HG02763 (cell line): ENCODE measurements around the gene LRIG1.

Source experiments
- ATAC-seq: cut with Tn5 transposase; IDR thresholded peaks from one replicate; pipeline ENCODE4 v1.9.1; 2021; ENCODE audit warnings: mild to moderate bottlenecking, moderate library complexity; ENCODE audit not compliant: unreplicated experiment

Gene LRIG1

DNA sequence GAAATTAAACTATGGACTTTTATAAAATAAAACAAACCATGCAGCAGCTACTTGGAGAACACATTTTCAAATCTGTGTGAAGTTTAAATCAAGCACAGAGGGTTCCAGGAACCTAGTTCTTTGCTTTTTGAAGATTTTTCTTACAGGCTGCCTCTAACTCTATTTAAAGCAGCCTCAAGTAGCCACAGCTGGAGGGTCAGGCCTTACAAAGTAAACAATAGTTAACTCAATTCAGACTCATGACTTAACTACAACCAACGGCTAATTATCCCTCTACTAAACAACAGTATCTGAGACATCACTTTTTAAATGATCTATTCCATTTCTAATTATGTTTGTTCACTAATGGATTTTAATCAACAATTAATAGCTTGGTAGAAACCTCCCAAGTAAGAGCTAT is 9.8 kb downstream of the LRIG1 start:
- ATAC-seq, result no peak

DNA sequence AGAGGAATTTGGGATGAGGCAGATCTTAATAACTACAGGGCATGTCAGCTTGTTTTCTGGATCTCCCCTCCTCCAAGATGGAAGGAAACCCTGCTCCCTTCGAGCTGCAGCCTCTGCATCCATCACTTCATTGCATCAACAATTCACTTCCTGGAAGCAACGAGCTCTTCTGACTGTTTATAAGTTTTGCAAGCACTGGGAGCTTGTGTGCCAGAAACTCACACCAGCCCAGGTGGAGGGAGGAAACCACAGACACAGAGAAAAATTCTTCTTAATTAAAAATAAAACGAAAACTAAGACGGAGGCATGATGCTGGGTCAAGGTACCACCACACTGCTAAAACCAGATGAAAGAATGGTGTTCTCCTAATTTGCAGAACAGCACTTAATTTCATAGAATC is 10.6 kb downstream of the LRIG1 start:
- ATAC-seq, result peak; percentile 46

DNA sequence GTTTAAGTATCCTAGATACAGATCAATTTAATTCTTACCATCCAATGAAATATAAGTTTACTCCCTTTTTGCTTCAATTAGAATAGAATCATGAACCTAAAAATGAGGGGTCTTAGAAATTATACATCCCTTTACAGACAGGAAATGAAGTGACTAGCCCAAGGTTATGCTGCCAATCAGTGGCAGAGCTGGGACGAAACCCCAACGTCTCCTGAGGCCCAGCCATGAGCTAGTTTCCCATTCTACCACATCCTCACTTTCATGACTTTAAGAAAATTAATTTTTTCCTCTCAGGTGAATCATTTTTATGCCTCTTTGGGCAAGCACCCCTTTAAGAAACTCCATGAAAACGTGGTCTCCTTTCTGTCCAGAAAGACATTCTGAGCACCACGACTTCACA is 11.2 kb downstream of the LRIG1 start:
- ATAC-seq, result no peak

DNA sequence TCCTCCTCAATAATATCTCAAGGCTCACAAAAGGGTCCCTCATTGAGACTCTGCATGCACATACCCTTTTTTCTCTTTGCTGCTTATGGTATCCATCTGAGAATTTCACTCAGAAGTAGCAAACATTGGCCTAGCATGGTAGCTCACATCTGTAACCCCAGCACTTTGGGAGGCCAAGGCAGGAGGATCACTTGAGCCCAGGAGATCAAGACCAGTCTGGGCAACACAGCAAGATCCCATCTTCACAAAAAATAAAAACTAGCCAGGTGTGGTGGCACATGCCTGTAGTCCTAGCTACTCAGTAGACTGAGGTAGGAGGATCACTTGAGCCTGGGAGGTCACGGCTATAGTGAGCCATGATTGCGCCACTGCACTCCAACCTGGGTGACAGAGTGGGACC is 11.7 kb downstream of the LRIG1 start:
- ATAC-seq, result no peak

DNA sequence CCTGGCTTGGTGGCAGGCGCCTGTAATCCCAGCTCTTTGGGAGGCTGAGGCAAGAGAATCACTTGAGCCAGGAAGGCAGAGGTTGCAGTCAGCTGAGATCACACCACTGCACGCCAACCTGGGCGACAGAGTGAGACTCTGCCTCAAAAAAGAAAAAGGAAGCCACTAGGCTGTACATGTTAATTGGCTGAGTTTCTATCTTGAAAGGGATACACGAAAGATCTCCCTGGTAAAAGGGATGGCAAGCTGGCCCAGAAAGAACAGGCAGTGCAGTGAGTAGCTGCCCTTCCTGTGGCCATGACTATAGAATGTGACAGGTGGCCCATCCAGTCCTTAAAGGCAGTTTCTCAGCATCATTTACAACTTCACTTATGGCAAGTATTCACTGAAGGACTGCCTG is 12.3 kb downstream of the LRIG1 start:
- ATAC-seq, result no peak

DNA sequence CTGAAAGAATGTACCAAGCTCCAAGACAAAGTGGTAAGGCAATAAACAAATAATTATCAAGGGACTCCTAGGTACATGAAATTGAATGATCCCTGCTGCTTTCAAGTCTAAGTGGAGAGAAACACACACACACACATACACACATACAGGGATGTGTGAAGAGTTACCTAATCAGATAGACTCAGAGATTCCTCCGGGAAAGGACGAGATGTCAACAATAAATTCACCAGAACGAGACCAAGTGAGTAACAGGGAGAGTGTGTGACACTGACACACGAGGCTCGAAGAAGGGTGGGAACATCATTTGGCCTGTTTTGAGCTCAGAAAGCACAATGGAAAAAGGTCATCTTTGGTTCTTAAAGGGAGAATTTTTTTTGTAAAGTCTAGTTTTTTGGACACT is 13.4 kb downstream of the LRIG1 start:
- no peak for ATAC-seq

DNA sequence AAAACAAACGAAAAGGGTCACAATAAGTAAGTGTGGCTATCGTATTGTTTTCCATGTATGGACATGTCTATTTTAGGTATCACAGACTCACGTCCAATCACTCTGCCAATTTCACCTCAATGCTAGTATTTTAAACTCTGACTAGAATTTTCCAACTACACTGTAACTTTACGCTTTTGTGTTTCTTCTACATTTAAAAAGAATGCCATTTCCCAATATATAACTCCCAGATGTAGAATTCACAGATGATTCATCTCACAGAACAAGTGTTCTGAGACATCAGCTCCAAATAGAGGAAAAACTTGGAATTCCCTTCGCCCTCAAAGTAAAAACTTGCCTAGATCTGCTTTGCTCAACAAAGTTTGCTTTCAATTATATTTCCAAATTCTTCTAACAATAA is 14.2 kb downstream of the LRIG1 start:
- ATAC-seq, result no peak

DNA sequence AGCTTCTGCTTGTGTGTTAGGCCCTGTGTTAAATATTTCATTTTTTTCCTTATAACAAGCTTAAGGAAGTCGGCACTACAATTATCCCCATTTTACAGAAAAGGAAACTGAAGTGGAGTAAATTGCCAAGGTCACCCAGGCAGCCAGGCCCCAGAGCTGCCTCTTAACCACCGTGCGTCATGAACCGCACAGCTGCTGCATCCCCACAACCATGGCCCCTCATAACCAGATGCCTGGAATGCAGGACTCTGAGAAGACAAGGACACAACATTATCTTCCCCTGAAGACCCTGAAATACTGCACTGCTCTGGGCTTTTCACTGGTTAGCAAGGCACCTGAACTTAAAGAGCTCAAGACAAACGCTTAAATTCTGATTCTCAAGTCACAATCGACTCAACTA is 14.6 kb downstream of the LRIG1 start:
- ATAC-seq, result no peak

DNA sequence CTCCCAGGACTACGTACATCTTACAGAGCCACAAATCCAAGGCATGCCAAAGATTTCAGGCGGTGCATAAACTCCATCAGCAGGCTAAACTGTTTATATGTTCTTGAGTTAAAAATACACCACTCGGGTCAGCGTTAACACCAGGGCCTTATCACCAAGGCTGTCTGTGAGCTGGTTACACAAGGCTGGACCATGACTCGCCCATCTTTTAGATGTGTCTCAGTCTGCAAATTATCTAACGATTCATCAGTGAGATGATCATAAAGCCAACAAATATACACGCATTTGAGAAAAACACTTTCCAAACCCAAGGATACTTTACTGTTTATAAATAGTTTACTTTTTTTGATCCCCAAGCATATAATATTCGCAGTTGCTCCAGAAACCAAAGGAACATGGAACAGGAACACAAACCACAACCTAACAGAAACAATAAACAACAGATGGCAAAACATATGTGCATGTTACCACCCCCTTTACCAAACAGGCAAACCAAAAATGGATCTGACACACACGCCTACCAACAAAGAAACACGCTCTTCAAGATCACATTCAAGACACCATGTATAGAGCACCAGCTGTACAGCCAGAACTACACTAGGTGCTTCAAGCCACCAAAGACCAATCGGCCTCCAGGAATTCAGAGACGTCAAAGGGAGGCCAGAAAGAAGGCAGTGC is 15.4 kb downstream of the LRIG1 start:
- ATAC-seq, result no peak

DNA sequence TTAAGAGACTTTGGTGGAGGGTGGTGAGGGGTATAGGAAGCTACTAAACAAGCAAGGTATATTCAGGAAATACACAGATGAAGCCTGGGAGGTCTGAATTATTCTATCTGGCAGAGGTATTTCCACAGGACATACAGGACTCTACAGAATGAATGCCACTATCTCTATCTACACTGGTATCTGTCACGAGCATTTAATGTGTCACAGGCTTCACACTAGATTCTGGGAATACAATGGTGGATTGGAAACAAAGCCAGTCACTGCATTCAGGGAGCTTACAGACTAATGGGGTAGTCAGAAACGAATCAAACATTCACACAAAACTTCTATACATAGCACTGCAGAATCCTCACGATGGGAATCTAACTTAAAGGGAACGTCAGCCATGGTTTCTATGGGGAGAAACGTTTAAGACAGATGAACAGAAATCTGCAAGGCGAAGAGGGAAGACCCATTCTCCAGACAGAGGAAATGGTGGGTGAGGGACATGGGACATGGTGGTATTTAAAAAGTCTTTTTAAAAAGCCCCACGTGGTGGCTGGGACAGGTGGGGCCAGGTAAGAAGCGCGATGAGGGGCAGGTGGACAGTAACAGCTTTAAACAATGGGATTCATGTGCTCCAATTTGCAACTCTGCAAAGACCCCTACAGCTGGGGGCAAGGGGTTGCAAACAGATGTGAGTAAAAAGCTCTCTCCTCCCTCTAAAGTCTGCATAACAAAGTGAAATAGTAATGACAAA is 16.5 kb downstream of the LRIG1 start:
- no peak for ATAC-seq

DNA sequence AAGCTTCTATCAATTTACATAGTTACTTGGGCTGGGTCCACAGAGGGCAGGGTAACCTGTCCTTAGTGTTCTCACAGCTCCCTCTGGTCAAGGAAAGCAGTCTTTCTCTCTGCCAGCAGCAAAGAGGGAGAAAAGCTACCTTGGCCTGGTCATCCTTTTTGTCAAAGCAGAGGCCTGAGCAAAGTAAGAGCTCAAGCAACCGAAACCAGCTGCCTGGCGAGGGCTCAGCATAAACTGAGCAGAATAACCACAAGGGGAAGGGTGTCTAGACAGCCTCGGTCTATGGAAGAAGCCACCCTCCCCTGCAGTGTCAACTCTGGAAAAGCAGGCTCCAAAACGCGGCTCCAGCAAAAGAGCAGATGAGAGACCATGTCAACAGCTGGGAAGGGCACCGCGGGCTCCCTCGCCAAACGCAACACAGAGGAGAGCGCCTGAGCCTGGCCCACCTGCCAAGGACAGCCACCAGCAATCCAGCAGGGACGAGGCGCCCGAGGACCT is 17.4 kb downstream of the LRIG1 start:
- ATAC-seq, result no peak

DNA sequence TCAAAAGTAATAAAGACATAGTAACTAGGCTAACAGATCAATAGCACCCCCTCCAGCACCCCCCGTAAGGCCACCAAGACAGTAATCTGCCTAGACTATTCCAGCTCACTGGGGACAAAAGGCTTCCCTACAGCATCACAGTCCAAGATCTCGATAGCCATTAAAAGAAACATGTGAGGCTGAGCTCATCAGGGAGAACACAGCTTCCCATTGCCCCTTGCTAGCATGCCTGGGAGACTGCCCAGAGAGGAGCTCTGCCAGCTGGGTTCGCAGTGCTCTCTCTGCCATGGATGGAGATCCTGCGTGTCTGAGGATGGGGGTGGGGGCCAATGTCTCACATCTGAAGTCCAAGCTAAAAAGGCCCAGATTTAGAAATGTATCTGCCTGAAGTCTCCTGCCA is 17.8 kb downstream of the LRIG1 start:
- no peak for ATAC-seq

DNA sequence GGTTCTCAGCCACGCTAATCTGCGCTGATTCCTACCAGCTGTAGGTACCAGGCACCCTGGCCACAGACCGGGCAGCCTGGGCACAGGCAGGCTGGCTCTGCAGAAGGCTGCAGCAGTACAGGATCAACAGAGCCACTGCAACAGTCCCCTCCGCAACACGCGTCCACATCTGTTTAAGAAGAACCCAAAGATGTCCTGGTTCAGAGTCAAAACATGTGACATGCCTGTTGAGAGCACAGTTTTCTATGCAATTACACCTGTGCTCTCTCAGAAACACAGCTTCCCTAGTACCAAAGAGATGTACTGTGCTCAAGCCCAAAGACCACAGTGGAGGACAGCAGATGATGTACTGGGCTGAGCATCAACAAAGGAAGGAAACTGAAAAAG is 18.8 kb downstream of the LRIG1 start:
- ATAC-seq, result no peak

DNA sequence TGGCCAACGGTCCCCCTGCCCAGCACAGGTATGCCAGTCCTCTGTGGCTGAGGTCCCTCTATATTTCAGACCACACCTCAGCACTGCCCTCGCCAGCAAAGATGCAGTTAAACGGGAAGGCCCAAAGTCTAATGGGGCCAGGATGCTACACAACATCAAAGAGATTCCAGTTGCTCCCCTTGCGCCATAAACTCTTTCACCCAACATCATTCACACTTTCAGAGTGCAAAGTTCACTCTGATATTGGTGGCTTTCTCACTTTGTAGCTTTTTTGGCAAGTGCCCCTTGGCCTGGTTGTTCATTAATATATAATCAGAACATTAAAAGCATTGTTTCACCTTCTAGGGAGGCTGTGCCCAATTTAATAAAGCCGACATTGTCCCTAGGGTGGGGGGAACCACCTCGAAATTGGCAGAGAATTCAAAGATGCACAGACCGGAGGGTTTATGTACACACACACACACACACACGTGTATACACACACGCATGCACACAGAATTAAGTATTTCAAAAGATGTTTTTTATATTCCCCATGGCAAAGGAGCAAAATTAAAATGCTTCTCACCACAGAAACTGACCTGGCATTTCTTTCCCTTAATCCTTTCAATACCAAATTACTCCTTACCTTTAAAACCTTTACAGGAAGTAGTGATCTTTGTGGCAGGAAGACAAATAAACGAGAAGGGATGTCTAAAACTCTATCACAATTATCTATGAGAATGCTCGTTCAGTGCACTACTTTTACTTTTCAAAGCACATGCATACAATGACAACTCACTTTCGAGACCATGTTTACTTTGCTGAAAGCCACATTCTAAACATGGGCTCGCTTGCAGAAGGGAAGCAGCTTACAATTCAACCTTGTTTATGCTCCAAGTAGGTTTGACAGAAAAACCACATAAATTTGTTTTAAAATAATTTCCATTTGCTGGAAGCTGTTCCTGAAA is 19.5 kb downstream of the LRIG1 start:
- no peak for ATAC-seq

DNA sequence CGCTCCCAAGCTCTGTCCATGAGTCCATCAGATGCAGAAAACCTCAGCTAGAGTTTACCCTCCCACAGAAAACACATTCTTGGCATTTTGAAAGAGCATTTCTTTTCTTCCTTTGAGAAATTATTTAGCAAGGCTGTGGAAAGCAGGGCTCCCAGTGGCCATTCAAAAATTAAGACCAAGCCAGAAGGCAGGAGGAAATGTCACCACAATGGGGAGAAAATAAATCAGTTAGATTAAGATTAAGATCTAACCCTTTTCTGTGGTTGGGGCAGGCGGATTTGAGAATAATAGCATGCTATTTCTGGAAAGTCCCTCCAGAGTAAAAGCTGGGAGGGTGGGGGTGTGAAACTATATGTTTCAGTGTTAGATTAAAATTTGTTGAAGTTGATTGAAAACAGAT is 20.2 kb downstream of the LRIG1 start:
- no peak for ATAC-seq

DNA sequence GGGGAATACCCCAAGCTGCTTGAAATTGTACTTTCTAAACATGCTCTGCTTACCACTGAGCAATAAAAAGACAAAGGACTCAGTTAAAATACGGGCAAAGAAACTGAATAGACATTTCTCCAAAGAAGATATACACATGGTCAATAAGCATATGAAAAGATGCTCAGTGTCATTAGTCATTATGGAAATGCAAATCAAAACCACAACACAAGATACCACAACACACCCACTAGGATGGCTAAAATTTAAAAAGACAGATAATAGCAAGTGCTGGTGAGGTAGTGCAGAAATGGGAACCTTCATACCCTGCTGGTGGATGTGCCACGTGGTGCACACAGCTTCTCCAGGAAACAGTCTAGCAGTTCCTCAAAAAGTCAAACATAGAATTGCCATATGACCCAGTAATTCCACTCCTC is 21.3 kb downstream of the LRIG1 start:
- no peak for ATAC-seq

DNA sequence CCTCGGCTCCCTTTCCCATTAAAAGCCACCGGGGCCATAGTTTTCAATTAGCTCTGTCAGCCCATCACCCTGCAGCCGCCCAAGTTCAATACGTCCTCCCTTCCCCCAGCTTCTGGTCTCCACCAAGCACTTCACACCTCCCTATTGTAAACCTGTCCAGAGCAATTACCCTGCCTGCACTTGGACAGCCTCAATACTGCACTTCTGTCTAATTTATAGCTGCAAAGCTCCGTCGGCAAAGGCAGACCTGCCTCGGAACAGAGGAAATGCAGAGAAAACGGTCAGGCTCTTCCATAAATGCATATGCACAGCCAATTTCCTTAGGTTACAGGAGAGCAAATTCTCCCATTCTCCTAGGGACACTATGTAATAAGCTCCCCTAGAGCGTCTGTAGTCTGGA is 21.9 kb downstream of the LRIG1 start:
- ATAC-seq, result no peak

DNA sequence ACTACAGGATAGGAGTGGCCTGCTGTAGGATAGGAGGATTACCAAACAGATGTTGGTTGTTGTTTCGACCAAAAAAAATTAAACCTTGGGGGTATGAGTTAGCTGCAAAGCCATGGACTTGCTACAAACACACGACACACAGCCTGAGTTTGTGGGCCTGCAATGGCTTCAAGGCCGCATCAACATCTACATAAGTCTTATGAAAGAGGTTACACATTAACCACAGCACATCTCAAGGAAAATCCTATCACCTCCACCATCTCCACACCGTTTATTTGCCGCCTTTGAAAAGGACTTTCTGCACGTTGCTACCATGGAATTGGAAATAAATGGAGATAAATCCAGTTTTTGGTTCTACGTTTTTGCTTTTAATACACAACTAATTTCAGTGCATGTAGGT is 23.0 kb downstream of the LRIG1 start:
- no peak for ATAC-seq

DNA sequence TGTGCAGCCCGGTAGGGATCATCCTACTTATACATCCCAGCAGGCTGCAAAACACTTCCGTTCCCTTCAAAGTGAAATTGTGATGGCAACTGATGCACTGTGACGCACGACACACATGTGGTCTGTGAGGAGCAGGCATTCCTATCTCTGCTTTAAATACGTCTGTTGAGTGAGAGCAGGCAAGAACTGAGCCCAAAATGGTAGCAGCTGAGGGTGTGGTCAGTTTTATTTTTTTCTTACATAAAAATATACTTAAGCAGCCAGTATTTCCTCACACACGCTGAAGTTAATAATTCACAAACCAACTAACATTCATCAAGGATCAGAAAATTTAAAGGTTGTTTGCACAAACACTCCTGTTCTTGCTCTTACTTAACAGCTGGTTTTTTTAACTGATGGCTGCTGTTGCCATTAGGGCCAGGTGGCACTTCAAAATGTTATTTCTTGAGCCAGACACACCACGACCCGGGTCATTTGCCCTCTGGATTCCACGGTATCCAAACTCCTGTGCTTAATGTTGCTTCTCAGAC is 23.9 kb downstream of the LRIG1 start:
- no peak for ATAC-seq

DNA sequence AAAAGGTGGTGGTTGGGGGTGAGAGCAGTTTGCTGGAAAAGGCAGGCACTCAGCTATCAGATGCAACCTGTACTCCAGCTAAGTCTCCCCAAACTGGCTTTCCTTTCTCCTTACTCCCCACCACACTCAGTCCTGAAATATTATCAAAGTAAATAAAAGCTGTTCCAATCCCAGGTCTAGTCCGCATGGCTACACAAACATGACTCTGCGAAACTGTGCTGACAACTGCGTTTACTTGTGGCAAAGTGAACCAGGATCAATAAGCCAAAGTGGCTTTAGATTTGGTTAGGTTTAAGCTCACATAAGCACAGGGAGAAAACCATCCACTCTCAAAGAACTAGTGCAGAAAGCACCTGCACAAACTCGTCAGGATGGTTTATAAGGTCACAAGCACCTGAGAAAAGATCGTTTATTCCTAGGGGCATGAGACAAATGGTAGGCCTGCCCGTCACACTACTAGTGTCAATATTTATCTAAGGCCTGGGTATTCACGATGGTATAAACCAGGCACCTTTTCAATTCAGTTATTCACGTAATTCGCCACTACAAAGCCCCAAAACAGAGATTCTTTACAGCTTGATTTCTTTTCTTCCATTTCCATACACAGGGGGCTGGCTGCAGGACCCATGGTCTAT is 25.3 kb downstream of the LRIG1 start:
- ATAC-seq, result no peak

DNA sequence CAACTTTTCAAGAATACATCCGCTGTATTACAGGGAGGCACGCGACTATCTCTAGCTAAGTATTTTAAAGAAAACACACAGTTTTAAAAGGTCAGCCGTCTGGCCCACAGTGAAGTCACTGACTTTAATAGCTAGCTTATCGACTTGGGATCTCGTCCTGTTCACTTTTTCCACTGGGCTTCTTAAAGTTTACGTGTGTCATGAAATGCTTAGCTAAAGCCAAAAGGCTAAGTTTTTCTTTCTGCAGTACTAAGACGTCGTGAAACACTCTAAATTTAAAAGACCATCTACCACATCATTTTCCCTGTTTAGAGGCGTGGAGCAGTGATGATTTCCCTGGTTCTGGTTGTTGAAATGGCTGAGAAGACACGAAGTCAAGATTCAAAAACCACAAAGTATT is 27.1 kb downstream of the LRIG1 start:
- ATAC-seq, result no peak
